GM18517 (cell line): ENCODE data around the gene PAX2.

ENCODE experiments used
- ATAC-seq: cut with Tn5 transposase; IDR thresholded peaks from one replicate; pipeline ENCODE4 v1.9.1; 2021; ENCODE audit warnings: mild to moderate bottlenecking, moderate library complexity; ENCODE audit not compliant: unreplicated experiment

PAX2 gene

GRCh38 chr10:100723770-100724530, 21.4 kb upstream of the PAX2 start:
- ATAC-seq = no peak

- no peak for ATAC-seq
Measured at GRCh38 chr10:100724531-100725027, 20.8 kb upstream of the PAX2 start.

GRCh38 chr10:100725071-100725471, 20.3 kb upstream of the PAX2 start:
- ATAC-seq = no peak

GRCh38 chr10:100725869-100726426, 19.4 kb upstream of the PAX2 start:
- ATAC-seq = no peak

GRCh38 chr10:100727808-100728207, 17.6 kb upstream of the PAX2 start:
- no peak for ATAC-seq

GRCh38 chr10:100728928-100729861, 16.2 kb upstream of the PAX2 start:
- ATAC-seq = no peak

- ATAC-seq = no peak
Measured at GRCh38 chr10:100729862-100730724, 15.3 kb upstream of the PAX2 start.

GRCh38 chr10:100730725-100731406, 14.5 kb upstream of the PAX2 start:
- peak; percentile 61 for ATAC-seq

GRCh38 chr10:100731407-100732240, 13.8 kb upstream of the PAX2 start:
- ATAC-seq = peak; percentile 14

- no peak for ATAC-seq
Measured at GRCh38 chr10:100732241-100732596, 13.2 kb upstream of the PAX2 start.

GRCh38 chr10:100733329-100733728, 12.1 kb upstream of the PAX2 start:
- no peak for ATAC-seq

GRCh38 chr10:100734295-100735086, 10.9 kb upstream of the PAX2 start:
- ATAC-seq = no peak

GRCh38 chr10:100735087-100735336, 10.4 kb upstream of the PAX2 start:
- no peak for ATAC-seq

- ATAC-seq = no peak
Measured at GRCh38 chr10:100735337-100736143, 9.8 kb upstream of the PAX2 start.

- no peak for ATAC-seq
Measured at GRCh38 chr10:100736144-100736808, 9.1 kb upstream of the PAX2 start.

GRCh38 chr10:100736809-100737354, 8.5 kb upstream of the PAX2 start:
- no peak for ATAC-seq
